ENCODE measurements around the gene CDC42BPB.

Gene CDC42BPB

DNA sequence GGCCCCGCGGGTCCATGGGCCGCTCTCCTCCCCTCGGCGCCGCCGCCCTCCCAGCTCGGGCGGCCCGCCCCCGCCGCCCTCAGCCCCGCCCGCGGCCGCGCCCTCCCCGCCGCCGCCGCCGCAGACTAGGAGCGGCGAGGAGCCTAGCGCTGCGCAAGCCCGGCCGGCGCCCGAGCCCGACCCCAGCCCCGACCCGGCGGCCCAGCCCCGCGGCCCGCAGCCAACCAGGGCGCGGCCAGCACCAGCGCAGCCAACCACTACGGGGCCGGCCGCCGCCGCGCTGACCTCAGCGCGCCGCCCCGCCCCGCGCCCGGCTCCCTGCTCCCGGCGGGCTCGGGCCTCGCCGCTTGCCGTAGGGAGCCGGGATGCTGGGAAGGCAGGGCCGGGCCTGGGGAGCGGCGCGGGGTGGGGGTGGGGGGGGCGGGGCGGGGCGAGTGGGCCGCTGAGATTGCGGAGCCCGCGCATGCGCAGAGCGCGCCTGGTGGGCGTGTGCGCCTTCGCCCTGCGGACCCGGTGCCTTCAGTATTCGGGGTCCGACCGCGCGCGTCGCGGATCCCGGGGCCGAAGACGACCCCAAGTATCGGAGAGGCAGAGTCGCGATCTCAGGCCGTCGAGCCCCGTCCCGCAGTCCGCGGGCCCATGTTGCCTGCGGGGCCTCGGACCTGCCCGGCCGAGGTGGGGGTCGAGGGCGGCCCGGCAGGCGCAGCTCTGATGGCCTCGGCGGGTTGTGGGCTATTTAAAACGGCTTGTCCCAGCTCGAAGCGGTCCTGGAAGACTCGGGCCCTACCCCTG, at the start of gene CDC42BPB:
Gene CDC42BPB, minus strand, starts transcription at position 178 of the 792 bp plus-strand sequence. CDS start 376 bp downstream, outside the sequence.
- peak; percentile 94 for DNase-seq

GRCh38 chr14:103105580-103106150, 48.3 kb upstream of the CDC42BPB start:
- DNase-seq = no peak

DNA sequence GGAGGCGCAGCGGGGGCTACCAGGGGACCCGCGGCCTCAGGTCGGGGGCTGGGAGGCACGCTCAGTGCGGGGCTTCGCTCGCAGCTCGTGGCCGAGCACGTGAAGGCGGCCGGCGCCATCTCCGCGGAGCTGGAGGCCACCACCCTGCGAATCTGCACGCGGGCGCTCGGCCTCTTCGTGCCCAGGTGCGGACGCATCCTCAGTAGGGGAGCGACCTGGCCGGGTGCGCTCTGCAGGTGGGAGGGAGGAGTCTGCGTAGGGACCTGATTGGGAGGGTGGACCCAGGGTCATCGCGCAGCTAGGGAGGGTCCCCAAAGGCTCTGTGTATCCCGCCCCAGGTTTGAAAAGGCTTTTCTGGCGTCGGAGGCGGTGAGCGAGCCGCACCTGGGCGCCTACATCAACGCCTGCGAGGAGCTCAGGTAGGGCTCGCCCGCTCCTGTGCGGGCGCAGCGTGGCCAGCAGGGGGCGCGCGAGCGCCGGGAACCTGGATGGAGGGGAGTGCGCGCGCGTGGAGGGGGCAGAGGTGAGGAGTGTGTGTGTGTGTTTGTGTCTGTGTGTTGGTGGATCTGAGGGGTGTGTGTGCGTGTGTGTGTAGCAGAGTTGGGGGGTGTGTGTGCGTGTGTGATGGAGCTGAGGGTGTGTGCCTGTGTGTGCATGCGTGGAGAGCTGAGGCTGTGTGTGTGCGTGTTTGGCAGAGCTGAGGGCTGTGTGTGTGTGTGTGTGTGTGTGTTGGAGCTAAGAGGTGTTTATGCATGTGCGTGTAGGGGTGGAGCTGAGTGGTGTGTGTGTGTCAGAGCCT, 47.5 kb upstream of the CDC42BPB start:
- peak; percentile 83 for DNase-seq

DNA sequence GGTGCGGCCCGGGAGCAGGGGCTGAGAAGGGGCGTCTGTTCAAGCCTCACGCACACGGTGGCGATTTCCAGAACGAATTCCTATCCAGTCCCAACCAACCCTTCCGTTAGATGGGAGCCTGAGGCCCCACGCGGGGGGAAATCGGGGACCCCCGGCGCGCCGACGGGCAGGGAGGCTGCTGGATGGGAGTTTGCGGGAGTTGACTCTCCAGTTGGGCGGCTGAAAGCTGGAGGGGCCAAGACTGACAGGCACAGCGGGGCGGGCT, 47.0 kb upstream of the CDC42BPB start:
- no peak for DNase-seq

GRCh38 chr14:103103461-103104388, 46.4 kb upstream of the CDC42BPB start:
- peak; percentile 79 for DNase-seq

GRCh38 chr14:103102689-103103260, 45.4 kb upstream of the CDC42BPB start:
- DNase-seq = no peak

- peak; percentile 65 for DNase-seq
Observed at GRCh38 chr14:103101963-103102688, 44.8 kb upstream of the CDC42BPB start.

DNA sequence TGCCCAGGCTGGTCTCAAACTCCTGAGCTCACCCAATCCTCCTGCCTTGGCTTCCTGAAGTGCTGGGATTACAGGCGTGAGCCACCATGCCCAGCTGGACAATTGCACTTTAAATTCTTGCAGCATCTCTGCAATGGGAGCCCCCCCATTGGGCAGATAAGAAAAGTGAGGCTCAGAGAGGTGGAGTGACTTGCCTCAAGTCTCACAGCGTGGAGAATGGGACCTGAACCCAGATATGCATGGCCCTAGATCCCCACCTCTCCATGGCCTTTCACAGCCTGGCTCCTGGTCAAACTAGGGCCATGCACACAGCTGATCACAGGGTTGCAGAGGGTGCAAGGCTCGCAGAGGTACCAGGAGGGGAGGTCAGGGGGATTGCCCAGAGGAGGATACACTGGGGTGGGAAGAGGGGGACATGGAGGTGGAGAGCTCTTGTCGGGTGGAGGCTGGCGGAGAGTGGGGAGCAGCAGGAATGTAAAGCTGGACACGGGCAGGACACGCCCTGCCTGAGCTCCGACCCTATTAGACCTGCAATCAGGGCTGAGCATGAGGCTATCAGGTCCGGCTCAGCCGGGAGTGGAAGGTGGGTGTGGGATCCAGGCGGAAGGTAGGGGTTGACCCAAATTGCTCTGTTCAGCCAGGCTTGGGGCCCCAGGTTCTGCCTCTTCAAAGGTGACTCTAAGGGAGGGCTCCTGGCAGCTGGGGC, 44.1 kb upstream of the CDC42BPB start:
- no peak for DNase-seq

- DNase-seq = no peak
Observed at GRCh38 chr14:103100281-103101121, 43.2 kb upstream of the CDC42BPB start.

DNA sequence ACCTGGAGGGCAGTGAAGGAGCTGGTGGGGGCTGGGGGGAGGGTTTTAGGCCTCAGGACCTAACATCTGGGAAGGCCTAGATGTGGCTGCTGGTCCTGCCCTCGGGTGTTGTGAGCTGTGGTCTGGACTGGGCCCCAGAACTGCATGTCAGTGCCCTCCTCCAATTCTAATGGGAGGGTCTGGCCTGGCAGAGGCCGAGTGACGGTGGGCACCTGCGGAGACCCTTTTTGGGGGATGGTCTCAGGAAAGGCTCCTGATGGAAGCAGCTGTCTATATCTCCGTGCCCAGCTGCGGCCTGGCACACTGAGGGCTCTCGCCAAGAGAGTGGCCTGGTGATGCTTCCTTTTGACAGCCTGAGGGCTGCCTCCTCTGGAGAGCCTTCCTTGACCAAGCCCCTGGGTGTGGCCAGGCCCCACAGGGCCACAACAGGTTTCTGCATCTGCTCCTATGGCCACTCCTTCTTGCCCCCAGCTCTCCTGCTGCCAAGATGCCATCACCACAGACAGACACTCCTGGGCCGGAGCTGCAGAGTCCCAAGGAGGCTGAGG, 42.5 kb upstream of the CDC42BPB start:
- no peak for DNase-seq

GRCh38 chr14:103099081-103099732, 41.9 kb upstream of the CDC42BPB start:
- no peak for DNase-seq

DNA sequence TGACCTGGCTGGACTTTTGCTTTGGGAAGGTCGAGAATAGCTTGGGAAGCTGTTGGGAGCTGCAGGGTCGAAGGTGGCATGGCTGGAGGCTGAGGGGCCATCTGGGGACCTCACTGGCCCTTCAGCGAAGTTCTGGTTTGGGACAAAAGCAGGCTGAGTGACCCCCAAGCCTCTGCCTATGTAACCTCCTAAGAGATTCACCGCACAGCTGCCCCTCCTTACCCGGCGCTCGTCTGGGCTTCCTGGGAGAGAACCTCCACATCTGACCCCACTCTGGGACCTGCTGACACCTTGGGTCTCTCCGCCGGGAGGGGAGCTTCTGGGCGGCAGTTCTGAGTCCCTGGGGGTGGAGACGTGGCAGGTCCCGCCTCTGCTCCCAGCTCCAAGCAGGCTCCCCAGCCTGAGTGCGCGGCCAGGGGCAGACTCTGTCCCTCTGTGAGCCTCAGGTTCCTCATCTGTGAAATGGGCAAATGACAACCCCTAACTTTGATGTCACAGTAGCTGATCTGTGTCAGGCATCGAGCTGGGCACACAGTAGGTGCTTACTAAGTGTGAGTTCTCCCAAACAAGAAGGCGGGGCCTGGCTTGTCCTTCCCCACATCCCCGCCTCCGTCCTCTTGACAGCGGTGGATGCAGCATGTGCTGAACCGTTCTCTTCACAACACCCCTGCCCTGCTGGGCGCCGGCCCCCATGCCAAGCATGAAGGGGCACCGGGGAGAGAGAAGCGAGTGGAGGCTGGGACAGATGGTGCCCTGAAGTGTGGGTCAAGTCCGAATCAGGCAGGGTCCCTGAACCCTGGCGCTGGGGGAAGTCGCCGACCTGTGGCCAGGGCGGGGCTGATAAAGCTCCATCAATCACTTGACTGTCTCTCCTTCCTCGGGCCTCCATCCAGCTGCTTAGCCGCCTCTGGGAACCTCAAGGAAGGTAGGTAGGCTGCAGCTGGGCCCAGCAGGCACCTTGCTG, 40.9 kb upstream of the CDC42BPB start:
- DNase-seq = no peak

DNA sequence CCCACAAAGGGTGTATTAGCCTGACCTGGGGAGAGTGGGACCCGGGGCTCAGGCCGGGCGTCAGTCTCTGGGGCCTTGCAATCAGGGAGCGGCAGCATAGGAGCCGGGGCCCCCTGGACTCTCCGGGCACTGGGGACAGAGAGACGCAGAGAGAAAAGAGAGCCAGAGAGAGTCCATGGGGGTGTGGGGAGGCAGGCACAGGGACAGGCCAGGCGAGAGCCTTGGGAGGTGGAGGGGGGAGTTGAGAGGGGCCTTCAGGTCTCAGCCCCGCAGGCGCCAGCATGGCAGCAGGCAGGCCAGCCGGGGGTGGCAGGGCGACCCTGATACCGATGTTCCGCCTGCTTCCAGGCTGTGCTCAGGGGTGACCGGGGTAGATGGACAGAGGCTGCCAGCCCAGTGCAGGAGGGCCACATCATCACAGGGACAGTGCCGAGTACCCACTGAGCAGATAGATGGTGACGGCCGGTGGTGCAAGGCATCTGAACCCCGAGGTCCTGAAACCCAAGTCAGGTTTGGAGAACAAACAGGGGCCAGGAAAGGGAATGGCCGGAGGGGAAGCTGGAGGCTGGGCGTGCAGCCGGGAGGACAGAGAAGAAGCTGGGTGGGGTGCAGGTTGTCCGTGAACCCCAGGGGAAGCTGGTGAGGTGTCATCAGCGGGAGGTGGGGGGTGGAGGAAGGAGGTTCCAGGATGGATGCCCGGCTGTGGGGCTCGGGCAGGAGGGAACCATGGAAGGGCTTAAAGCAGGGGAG, 40.1 kb upstream of the CDC42BPB start:
- DNase-seq = no peak

GRCh38 chr14:103096387-103096786, 39.0 kb upstream of the CDC42BPB start:
- no peak for DNase-seq

- DNase-seq = no peak
Observed at GRCh38 chr14:103095210-103095778, 37.9 kb upstream of the CDC42BPB start.

- no peak for DNase-seq
Observed at GRCh38 chr14:103094406-103095209, 37.3 kb upstream of the CDC42BPB start, which contains the start of gene EXOC3L4. Gene EXOC3L4 (plus strand): TSS chr14:103094725. CDS start chr14:103100220, 5,495 bp downstream.
